SK-N-SH (cell line): Measurements from ENCODE around the gene COX7A2. TPM values are rescaled to one million over a fixed set of nuclear protein-coding genes. Genes with fewer than 3 reads are reported as not detected.

Experiments used
- CTCF ChIA-PET: fragments of 300-600, 350-600 bp; formaldehyde crosslinking; extraction: SDS; loops from one replicate; lab custom pipeline; 2021; lab: Yijun Ruan, JAX
- POLR2A ChIA-PET: fragments of 350-600 bp; sonication (Branson Sonifier 250); formaldehyde crosslinking; extraction: SDS; loops from one replicate; lab custom pipeline; 2020; ENCODE audit warnings: antibody characterized with exemption, inconsistent platforms; lab: Yijun Ruan, JAX
- DNase-seq: peaks from one replicate; pipeline ENCODE4 v3.0.0; 2012
- H2AFZ ChIP-seq: fragments of 200-600 bp; sonication (generic); 2 replicates; pipeline ENCODE4 v1.8.1; 2016; ENCODE audit warnings: antibody characterized with exemption, mild to moderate bottlenecking, low read depth
- H3F3A ChIP-seq: fragments of 200-600 bp; sonication (generic); replicated peaks from 2 replicates; pipeline ENCODE3; 2016; ENCODE audit warnings: antibody characterized with exemption, mild to moderate bottlenecking; ENCODE audit not compliant: insufficient read depth
- H3K27ac ChIP-seq, 2 experiments: fragments of 200-500 bp in 1 of 2; fragments of 200-600 bp in 1 of 2; sonication (Bioruptor generic) in 1 of 2; sonication (generic), shearing (Covaris generic) in 1 of 2; 2 replicates each; pipeline versions ENCODE4 v1.5.1 to v1.6.1; 2014 to 2016; ENCODE audit warnings: low read depth in 2 of 2, inconsistent platforms in 1 of 2, low read length in 1 of 2, mild to moderate bottlenecking in 1 of 2, mixed read lengths in 1 of 2
- H3K27me3 ChIP-seq: fragments of 200-600 bp; sonication (generic), shearing (Covaris generic); 2 replicates; pipeline ENCODE4 v1.6.1; 2016; ENCODE audit warnings: mixed run types; ENCODE audit not compliant: insufficient read depth
- H3K36me3 ChIP-seq, 2 experiments: fragments of 200-500 bp in 1 of 2; fragments of 200-600 bp in 1 of 2; sonication (Bioruptor generic) in 1 of 2; sonication (generic) in 1 of 2; replicated peaks in 1 of 2; 2 replicates each; pipeline versions ENCODE3 to v1.5.1; 2014 to 2016; ENCODE audit warnings: low read length in 1 of 2, mild to moderate bottlenecking in 1 of 2; ENCODE audit not compliant: insufficient read depth in 2 of 2, control insufficient read depth in 1 of 2
- H3K4me1 ChIP-seq, 2 experiments: fragments of 200-500 bp in 1 of 2; fragments of 200-600 bp in 1 of 2; sonication (Bioruptor generic) in 1 of 2; sonication (generic), shearing (Covaris generic) in 1 of 2; 2 replicates each; pipeline versions ENCODE4 v1.5.1 to v1.6.1; 2014 to 2016; ENCODE audit warnings: low read depth in 1 of 2, low read length in 1 of 2, mixed run types in 1 of 2; ENCODE audit not compliant: insufficient read depth in 2 of 2, control insufficient read depth in 1 of 2
- H3K4me2 ChIP-seq: fragments of 200-600 bp; sonication (generic), shearing (Covaris generic); 2 replicates; pipeline ENCODE4 v1.6.1; 2017; ENCODE audit warnings: mixed run types
- H3K4me3 ChIP-seq, 2 experiments: fragments of 200-500 bp in 1 of 2; fragments of 200-600 bp in 1 of 2; sonication (Bioruptor generic) in 1 of 2; sonication (generic), shearing (Covaris generic) in 1 of 2; 2 replicates each; pipeline versions ENCODE4 v1.5.1 to v1.8.1; 2014 to 2016; ENCODE audit warnings: low read depth in 2 of 2, inconsistent platforms in 1 of 2, low read length in 1 of 2, mild to moderate bottlenecking in 1 of 2, mixed read lengths in 1 of 2, moderate library complexity in 1 of 2
- H3K79me2 ChIP-seq: fragments of 200-600 bp; sonication (generic); 2 replicates; pipeline ENCODE4 v1.8.1; 2017; ENCODE audit warnings: mild to moderate bottlenecking; ENCODE audit not compliant: insufficient read depth
- H3K9ac ChIP-seq: fragments of 200-600 bp; sonication (generic); 2 replicates; pipeline ENCODE4 v1.6.1; 2017; ENCODE audit warnings: mixed run types
- H3K9me2 ChIP-seq: fragments of 200-600 bp; sonication (generic); 2 replicates; pipeline ENCODE4 v1.6.1; 2017; ENCODE audit warnings: mixed run types
- H3K9me3 ChIP-seq: fragments of 200-600 bp; sonication (generic); 2 replicates; pipeline ENCODE4 v1.6.1; 2017; ENCODE audit warnings: mixed run types, mild to moderate bottlenecking, moderate library complexity
- H4K20me1 ChIP-seq: fragments of 200-600 bp; sonication (generic); 2 replicates; pipeline ENCODE4 v1.6.1; 2017; ENCODE audit warnings: mild to moderate bottlenecking, mixed run types; ENCODE audit not compliant: insufficient read depth
- CTCF ChIP-seq: fragments of 200-600 bp; sonication (generic); IDR thresholded peaks from 2 replicates; pipeline ENCODE4 v1.6.1; 2017; ENCODE audit warnings: antibody characterized with exemption, mild to moderate bottlenecking, moderate library complexity
- ELF1 ChIP-seq: IDR thresholded peaks from 2 replicates; pipeline ENCODE4 v1.4.0; 2012
- EP300 ChIP-seq, 2 experiments: IDR thresholded peaks; 2 replicates each; pipeline versions ENCODE4 v1.4.0 to v1.6.1; 2012; ENCODE audit warnings: borderline replicate concordance in 1 of 2, low read depth in 1 of 2, low read length in 1 of 2
- EZH2phosphoT487 ChIP-seq: fragments of 200-600 bp; sonication (generic); IDR thresholded peaks from 2 replicates; pipeline ENCODE4 v1.6.1; 2017; ENCODE audit warnings: low read depth, mixed run types, mild to moderate bottlenecking, antibody characterized with exemption, moderate library complexity, borderline replicate concordance
- GATA2 ChIP-seq: sonication (generic); formaldehyde crosslinking; IDR thresholded peaks from 2 replicates; pipeline ENCODE4 v1.5.0; 2020; ENCODE audit warnings: mild to moderate bottlenecking, missing genetic modification reagents
- IRF3 ChIP-seq: fragments of 150-350 bp; IDR thresholded peaks from 2 replicates; pipeline ENCODE4 v1.6.1; 2016; ENCODE audit warnings: mild to moderate bottlenecking, low read depth, low read length
- POLR2AphosphoS5 ChIP-seq: IDR thresholded peaks from 2 replicates; pipeline ENCODE4 v1.6.1; 2012; ENCODE audit warnings: low read depth, low read length
- RAD21 ChIP-seq: IDR thresholded peaks from 2 replicates; pipeline ENCODE4 v1.6.1; 2012; ENCODE audit warnings: mild to moderate bottlenecking, low read length
- RCOR1 ChIP-seq: fragments of 150-350 bp; IDR thresholded peaks from 2 replicates; pipeline ENCODE4 v1.6.1; 2017; ENCODE audit warnings: antibody characterized with exemption, low read length
- RXRA ChIP-seq: IDR thresholded peaks from 2 replicates; pipeline ENCODE4 v1.4.0; 2012; ENCODE audit warnings: low read depth, mild to moderate bottlenecking, borderline replicate concordance
- SIN3A ChIP-seq: IDR thresholded peaks from 2 replicates; pipeline ENCODE4 v1.6.1; 2012; ENCODE audit warnings: low read depth, mild to moderate bottlenecking, low read length, moderate library complexity, borderline replicate concordance
- SMC3 ChIP-seq: IDR thresholded peaks from 2 replicates; pipeline ENCODE4 v1.6.1; 2012; ENCODE audit warnings: low read depth, low read length, improper control_type of control experiment
- TCF12 ChIP-seq: IDR thresholded peaks from 2 replicates; pipeline ENCODE4 v1.4.0; 2012
- TEAD4 ChIP-seq: IDR thresholded peaks from 2 replicates; pipeline ENCODE4 v1.4.0; 2012; ENCODE audit warnings: mild to moderate bottlenecking, borderline replicate concordance; ENCODE audit not compliant: insufficient read depth
- ZBTB33 ChIP-seq: IDR thresholded peaks from 2 replicates; pipeline ENCODE4 v1.4.0; 2012; ENCODE audit warnings: low read depth, borderline replicate concordance
- WGBS: methylation state at CpG from one replicate; pipeline ENCODE4 v1.1.6; 2017; ENCODE audit warnings: low lambda C conversion rate; 5-methylcytosine and 5-hydroxymethylcytosine counted together
- polyA plus RNA-seq, 3 experiments: library from polyadenylated mRNA; depleted of rRNA; stranded (reverse); fragments of >200 nt; gene quantifications; 2 replicates each; pipeline ENCODE4 v1.2.3, GENCODE V29; 2012

COX7A2 gene
- polyA plus RNA-seq, 1 of the 3 experiments (the other 2 are of a cell fraction) = 431 TPM

- Histone ChIP-seq H3F3A (no peaks in the 10 kb centered on the region), H3K79me2 (no peaks in the 10 kb centered on the region), H3K4me3 (no peak overlapping the region; a peak in 1 of 4 replicates), H4K20me1 (no peaks in the 10 kb centered on the region), H3K27ac (no peak overlapping the region), H3K4me1 (no peaks in the 10 kb centered on the region), H3K9me3 (no peaks in the 10 kb centered on the region; the same call in 1 of the 2 replicates), H2AFZ (no peak overlapping the region), H3K4me2 (no peak overlapping the region), H3K9ac (no peak overlapping the region), H3K9me2 (no peaks in the 10 kb centered on the region), H3K36me3 (no peaks in the 10 kb centered on the region), H3K27me3 (no peaks in the 10 kb centered on the region)
- ChIA-PET POLR2A (no interaction called here), CTCF (interaction anchor here (1.2 to 1.5 kb wide), 2 partner anchors 22 to 1492 kb away, joined by 4 to 9 read pairs; no protein-coding TSS in a partner anchor)
- 69% methylated on average over 10 of the region's 10 CpGs for WGBS
- TF ChIP-seq TEAD4 = no peak
- TF ChIP-seq ELF1 = no peak
- TF ChIP-seq CTCF = peak; percentile 68
- no peak for TF ChIP-seq SIN3A
- no peak for TF ChIP-seq IRF3
- peak; percentile 41 for TF ChIP-seq SMC3
- TF ChIP-seq EP300 (IDR thresholded peaks at IDR 0.05; ENCODE audit: borderline replicate concordance in 1 of 2, low read depth in 1 of 2, low read length in 1 of 2) = no peak
- peak; percentile 63 for TF ChIP-seq RAD21
- peak; percentile 36 for DNase-seq
Observed at GRCh38 chr6:75230484-75231325, 12.9 kb downstream of the COX7A2 start.

- POLR2A ChIA-PET = no interaction called here
- no peak for TF ChIP-seq ZBTB33
- TF ChIP-seq CTCF = no peak
- no peak for TF ChIP-seq TCF12
- no peak for TF ChIP-seq EZH2phosphoT487
- no peak for TF ChIP-seq SMC3
- TF ChIP-seq RXRA = no peak
- TF ChIP-seq IRF3 = no peak
- TF ChIP-seq RCOR1 = no peak
- no peak for TF ChIP-seq GATA2 (CRISPR knock-in tag)
- TF ChIP-seq ELF1 = no peak
- TF ChIP-seq POLR2AphosphoS5 = no peak
Observed at GRCh38 chr6:75224303-75224926, 19.2 kb downstream of the COX7A2 start.

More at GRCh38 chr6:75224303-75224926, 19.2 kb downstream of the COX7A2 start:
- CTCF ChIA-PET = interaction anchor here (5.0 kb wide), 1 partner anchor 14 kb away, joined by 37 read pairs; no protein-coding TSS in a partner anchor
- Histone ChIP-seq H3F3A (no peaks in the 10 kb centered on the region), H3K27ac (no peak overlapping the region), H3K4me3 (no peak overlapping the region), H3K79me2 (no peaks in the 10 kb centered on the region), H3K4me1 (no peaks in the 10 kb centered on the region), H3K9ac (no peak overlapping the region), H3K36me3 (no peaks in the 10 kb centered on the region), H3K9me3 (no peaks in the 10 kb centered on the region; the same call in 1 of the 2 replicates), H3K9me2 (no peaks in the 10 kb centered on the region), H3K27me3 (no peaks in the 10 kb centered on the region), H4K20me1 (no peaks in the 10 kb centered on the region), H3K4me2 (no peak overlapping the region), H2AFZ (no peak overlapping the region)
- no peak for DNase-seq
- 29% methylated on average over 5 of the region's 6 CpGs for WGBS
